H9 (cell line): Measurements from ENCODE around the gene PEPD. TPM values are rescaled to one million over a fixed set of nuclear protein-coding genes. Genes with fewer than 3 reads are reported as not detected.

Source experiments
- DNase-seq: peaks from one replicate; pipeline ENCODE4 v3.0.0-alpha.2; 2017
- H2AFZ ChIP-seq: one replicate; pipeline ENCODE4 v1.6.1; 2013; ENCODE audit warnings: mild to moderate bottlenecking, low read length, control low read depth, moderate library complexity
- H2AK5ac ChIP-seq: 2 replicates; pipeline ENCODE4 v1.6.1; 2013; ENCODE audit warnings: low read length, control low read depth, mixed read lengths; ENCODE audit not compliant: insufficient read length
- H2BK120ac ChIP-seq: one replicate; pipeline ENCODE4 v1.6.1; 2013; ENCODE audit warnings: low read depth, mild to moderate bottlenecking, low read length, control low read depth, inconsistent platforms; ENCODE audit not compliant: poor library complexity, severe bottlenecking
- H2BK12ac ChIP-seq: 2 replicates; pipeline ENCODE4 v1.6.1; 2013; ENCODE audit warnings: low read length, control low read depth, mixed read lengths, low read depth; ENCODE audit not compliant: insufficient read length
- H2BK15ac ChIP-seq: 2 replicates; pipeline ENCODE4 v1.6.1; 2013; ENCODE audit warnings: low read depth, low read length, control low read depth
- H2BK20ac ChIP-seq: one replicate; pipeline ENCODE4 v1.6.1; 2013; ENCODE audit warnings: low read depth, mild to moderate bottlenecking, low read length, control low read depth, inconsistent platforms; ENCODE audit not compliant: poor library complexity, severe bottlenecking
- H2BK5ac ChIP-seq: 2 replicates; pipeline ENCODE4 v1.6.1; 2013; ENCODE audit warnings: low read length, control low read depth, mixed read lengths; ENCODE audit not compliant: insufficient read length
- H3K14ac ChIP-seq: 2 replicates; pipeline ENCODE4 v1.6.1; 2013; ENCODE audit warnings: low read length, control low read depth; ENCODE audit not compliant: insufficient read depth
- H3K18ac ChIP-seq: 2 replicates; pipeline ENCODE4 v1.6.1; 2013; ENCODE audit warnings: low read depth, mild to moderate bottlenecking, mixed read lengths, low read length, control low read depth; ENCODE audit not compliant: insufficient read length
- H3K23ac ChIP-seq: 2 replicates; pipeline ENCODE4 v1.6.1; 2013; ENCODE audit warnings: low read length, control low read depth, mixed read lengths, low read depth; ENCODE audit not compliant: insufficient read length
- H3K23me2 ChIP-seq: 2 replicates; pipeline ENCODE4 v1.6.1; 2013; ENCODE audit warnings: low read depth, mild to moderate bottlenecking, mixed read lengths, low read length, control low read depth; ENCODE audit not compliant: insufficient read length, poor library complexity, severe bottlenecking
- H3K27ac ChIP-seq: 2 replicates; pipeline ENCODE4 v1.5.1; 2013; ENCODE audit warnings: low read length, control low read depth, mixed read lengths, low read depth; ENCODE audit not compliant: insufficient read length
- H3K27me3 ChIP-seq: 2 replicates; pipeline ENCODE4 v1.6.1; 2013; ENCODE audit warnings: low read length, control low read depth, inconsistent platforms; ENCODE audit not compliant: insufficient read depth
- H3K4ac ChIP-seq: 2 replicates; pipeline ENCODE4 v1.6.1; 2013; ENCODE audit warnings: low read depth, mild to moderate bottlenecking, control low read depth, inconsistent platforms, low read length, moderate library complexity
- H3K4me1 ChIP-seq: 2 replicates; pipeline ENCODE4 v1.6.1; 2013; ENCODE audit warnings: low read length, control low read depth, inconsistent platforms; ENCODE audit not compliant: insufficient read depth
- H3K4me2 ChIP-seq: 2 replicates; pipeline ENCODE4 v1.6.1; 2013; ENCODE audit warnings: low read length, control low read depth, mixed read lengths; ENCODE audit not compliant: insufficient read length, insufficient read depth
- H3K56ac ChIP-seq: 2 replicates; pipeline ENCODE4 v1.6.1; 2013; ENCODE audit warnings: low read depth, mild to moderate bottlenecking, mixed read lengths, low read length, control low read depth; ENCODE audit not compliant: insufficient read length
- H3K79me1 ChIP-seq: 2 replicates; pipeline ENCODE4 v1.6.1; 2013; ENCODE audit warnings: low read depth, mild to moderate bottlenecking, moderate library complexity, low read length, control low read depth, inconsistent platforms; ENCODE audit not compliant: insufficient read depth, poor library complexity, severe bottlenecking
- H3K79me2 ChIP-seq: 2 replicates; pipeline ENCODE4 v1.6.1; 2013; ENCODE audit warnings: low read length, control low read depth, inconsistent platforms; ENCODE audit not compliant: insufficient read depth
- H3K9ac ChIP-seq: 2 replicates; pipeline ENCODE4 v1.6.1; 2013; ENCODE audit warnings: low read length, control low read depth, mixed read lengths; ENCODE audit not compliant: insufficient read length; ENCODE audit errors: extremely low read depth
- H3K9me3 ChIP-seq: one replicate; pipeline ENCODE4 v1.6.1; 2013; ENCODE audit warnings: low read depth, low read length, inconsistent platforms; ENCODE audit not compliant: control insufficient read depth
- H3T11ph ChIP-seq: one replicate; pipeline ENCODE4 v1.6.1; 2013; ENCODE audit warnings: mild to moderate bottlenecking, low read length, control low read depth, inconsistent platforms
- H4K20me1 ChIP-seq: one replicate; pipeline ENCODE4 v1.6.1; 2013; ENCODE audit not compliant: control insufficient read depth, insufficient read length, insufficient read depth
- H4K5ac ChIP-seq: 2 replicates; pipeline ENCODE4 v1.6.1; 2013; ENCODE audit warnings: low read depth, mild to moderate bottlenecking, mixed read lengths, low read length, control low read depth; ENCODE audit not compliant: insufficient read length
- H4K8ac ChIP-seq: replicated peaks from 2 replicates; pipeline ENCODE4 v1.6.1; 2013; ENCODE audit warnings: low read length, control low read depth, mixed read lengths, low read depth; ENCODE audit not compliant: insufficient read length
- H4K91ac ChIP-seq: 2 replicates; pipeline ENCODE4 v1.6.1; 2013; ENCODE audit warnings: low read depth, mild to moderate bottlenecking, moderate library complexity, mixed read lengths, low read length, control low read depth; ENCODE audit not compliant: insufficient read length
- H3K27ac Mint-ChIP-seq, 3 experiments: 2 replicates in 2 of 3; 3 replicates in 1 of 3; pipeline ENCODE4 v1.8.0; 2020 to 2021; ENCODE audit warnings: mixed read lengths in 3 of 3, mild to moderate bottlenecking in 1 of 3, moderate library complexity in 1 of 3
- H3K27me3 Mint-ChIP-seq: 2 replicates; pipeline ENCODE4 v1.8.0; 2021; ENCODE audit warnings: low read depth, mild to moderate bottlenecking, moderate library complexity, mixed read lengths
- H3K36me3 Mint-ChIP-seq, 3 experiments: 2 replicates in 2 of 3; 3 replicates in 1 of 3; pipeline ENCODE4 v1.8.0; 2020 to 2021; ENCODE audit warnings: low read depth in 3 of 3, mixed read lengths in 3 of 3; ENCODE audit not compliant: insufficient read depth in 1 of 3
- H3K4me1 Mint-ChIP-seq, 2 experiments: 2 replicates each; pipeline ENCODE4 v1.8.0; 2020; ENCODE audit warnings: mixed read lengths in 2 of 2
- H3K4me3 Mint-ChIP-seq, 2 experiments: 2 replicates in 1 of 2; 3 replicates in 1 of 2; pipeline ENCODE4 v1.8.0; 2020 to 2021; ENCODE audit warnings: mild to moderate bottlenecking in 2 of 2, mixed read lengths in 2 of 2, moderate library complexity in 1 of 2
- H3K9me3 Mint-ChIP-seq, 2 experiments: 2 replicates in 1 of 2; 3 replicates in 1 of 2; pipeline ENCODE4 v1.8.0; 2020; ENCODE audit warnings: mild to moderate bottlenecking in 2 of 2, mixed read lengths in 2 of 2, moderate library complexity in 1 of 2
- CTCF ChIP-seq: fragments of 200-600 bp; sonication (generic); conservative IDR thresholded peaks from 3 replicates; pipeline ENCODE4 v1.8.0; 2021; ENCODE audit warnings: antibody characterized with exemption, mild to moderate bottlenecking
- WGBS: extraction: QIAGEN DNeasy Blood & Tissue Kit; methylation state at CpG from one replicate; pipeline ENCODE4 v1.1.7; 2013; ENCODE audit warnings: missing lambda C conversion rate, low lambda C conversion rate, mixed read lengths; ENCODE audit not compliant: insufficient read length; ENCODE audit errors: extremely low coverage; 5-methylcytosine and 5-hydroxymethylcytosine counted together
- total RNA-seq: library from RNA; stranded (reverse); gene quantifications from 2 replicates; pipeline ENCODE4 v1.2.1, GENCODE V29; 2021

The PEPD gene
- total RNA-seq, 1 experiment from 2014 or later: 52.8 TPM

DNA sequence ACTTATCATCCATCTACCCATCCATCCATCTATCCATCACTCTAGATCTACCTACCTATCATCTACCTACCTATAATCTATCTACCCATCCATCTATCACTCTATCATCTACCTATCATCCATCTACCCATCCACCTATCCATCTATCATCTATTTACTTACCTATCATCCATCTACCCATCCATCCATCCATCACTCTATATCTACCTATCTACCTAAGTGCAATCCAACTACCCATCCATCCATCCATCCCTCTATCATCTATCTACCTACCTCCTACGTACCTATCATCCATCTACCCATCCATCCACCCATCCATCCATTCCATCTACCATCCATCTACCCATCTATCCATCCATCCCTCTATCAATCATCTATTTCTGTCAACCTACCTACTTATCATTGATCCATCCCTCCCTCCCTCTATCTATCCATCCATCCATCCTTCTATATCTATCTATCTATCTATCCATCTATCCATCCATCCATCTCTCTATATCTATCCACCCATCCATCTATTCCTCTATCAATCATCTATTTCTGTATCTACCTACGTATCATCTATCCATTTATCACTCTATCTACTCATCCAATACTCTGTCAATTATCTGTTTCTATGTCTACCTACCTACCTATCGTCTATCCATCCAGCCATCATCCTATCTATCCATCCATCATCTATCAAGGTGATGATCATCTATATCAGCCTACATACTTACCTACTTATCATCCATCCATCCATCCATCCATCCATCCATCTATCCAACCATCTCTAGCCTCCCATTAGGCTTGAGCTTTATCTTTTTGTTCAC is 99.0 kb downstream of the PEPD start:
- Histone ChIP-seq H3K23ac (no peak overlapping the region), H3K56ac (no peak overlapping the region), H3K9me3 (no peaks in the 10 kb centered on the region), H3K79me1 (no peaks in the 10 kb centered on the region), H3T11ph (no peak overlapping the region), H2AFZ (no peak overlapping the region), H3K4me1 (no peaks in the 10 kb centered on the region), H3K18ac (no peak overlapping the region), H3K79me2 (no peaks in the 10 kb centered on the region), H3K27me3 (no peaks in the 10 kb centered on the region), H4K8ac (no peak overlapping the region), H2BK5ac (no peak overlapping the region), H4K20me1 (no peaks in the 10 kb centered on the region), H3K4me2 (no peak overlapping the region), H3K9ac (no peak overlapping the region), H2BK120ac (no peak overlapping the region), H3K23me2 (no peaks in the 10 kb centered on the region), H2BK15ac (no peak overlapping the region), H2AK5ac (no peak overlapping the region), H3K27ac (no peak overlapping the region), H4K91ac (no peak overlapping the region), H3K14ac (no peak overlapping the region), H3K4ac (no peak overlapping the region), H2BK12ac (no peak overlapping the region), H2BK20ac (no peak overlapping the region), H4K5ac (no peak overlapping the region)
- Mint-ChIP-seq H3K9me3 (no peaks in the 10 kb centered on the region), H3K4me3 (no peak overlapping the region), H3K4me1 (peaks cover 0 to 7% of the 10 kb centered on the region in 2 experiments; a peak in 3 of 4 replicates), H3K36me3 (peaks cover 0 to 3% (median 0%) of the 10 kb centered on the region in 3 experiments; a peak in 1 of 7 replicates), H3K27me3 (no peaks in the 10 kb centered on the region), H3K27ac (no peak overlapping the region)
- 100% methylated on average over 2 of the region's 3 CpGs for WGBS
- no peak for DNase-seq
- no peak for TF ChIP-seq CTCF
